BLaER1 treated with 17β-estradiol and CSF1 and Interleukin-3, amounts not matched to agents 10 nM and 100 nM (cell line): ENCODE measurements around the gene COG8.
"Not testable (repeated sequence)": the region's sequence is repeated elsewhere in the genome, so short reads cannot be mapped to it uniquely, and the experiment has no call there.

Experiments used
- H3K27ac ChIP-seq, 11 experiments: shearing (Covaris generic); formaldehyde crosslinking; 2 replicates each; pipeline ENCODE4 v1.8.1; 2022
- H3K27me3 ChIP-seq, 11 experiments: shearing (Covaris generic); formaldehyde crosslinking; 2 replicates each; pipeline ENCODE4 v1.8.1; 2022
- H3K36me3 ChIP-seq, 11 experiments: shearing (Covaris generic); formaldehyde crosslinking; 2 replicates each; pipeline ENCODE4 v1.8.1; 2022
- H3K4me1 ChIP-seq, 10 experiments: shearing (Covaris generic); formaldehyde crosslinking; 2 replicates each; pipeline ENCODE4 v1.8.1; 2022
- H3K4me2 ChIP-seq, 11 experiments: shearing (Covaris generic); formaldehyde crosslinking; 2 replicates each; pipeline ENCODE4 v1.8.1; 2022
- H3K4me3 ChIP-seq, 10 experiments: shearing (Covaris generic); formaldehyde crosslinking; 2 replicates each; pipeline ENCODE4 v1.8.1; 2022
- H3K9ac ChIP-seq, 11 experiments: shearing (Covaris generic); formaldehyde crosslinking; 2 replicates each; pipeline ENCODE4 v1.8.1; 2022
- H3K9me3 ChIP-seq, 11 experiments: shearing (Covaris generic); formaldehyde crosslinking; replicated peaks in 1 of 11; 2 replicates each; pipeline ENCODE4 v1.8.1; 2022
- H4K20me1 ChIP-seq, 11 experiments: shearing (Covaris generic); formaldehyde crosslinking; 2 replicates each; pipeline ENCODE4 v1.8.1; 2022
- Cebpa-rat ChIP-seq, 11 experiments: shearing (Covaris generic); IDR thresholded peaks; 2 replicates each; pipeline ENCODE4 v1.8.1; 2022

COG8 gene

GRCh38 chr16:69373019-69373418 lies 33.7 kb upstream of the COG8 start:
- H3K4me2 ChIP-seq: peak overlapping the region; percentile 49 to 79 (median 66)
- peaks cover 0 to 48% (median 37%) of the 10 kb centered on the region in 11 experiments; a peak in 17 of 22 replicates for H3K9me3 ChIP-seq
- H3K27me3 ChIP-seq: no peaks in the 10 kb centered on the region
- peaks cover 0 to 74% (median 69%) of the 10 kb centered on the region in 10 experiments for H3K4me1 ChIP-seq
- peaks cover 0 to 23% (median 0%) of the 10 kb centered on the region in 11 experiments; a peak in 5 of 22 replicates for H4K20me1 ChIP-seq
- peak overlapping the region in 10 of 11 experiments; percentile 29 to 91 (median 85); a peak in 19 of 22 replicates for H3K27ac ChIP-seq
- no peak for TF ChIP-seq Cebpa-rat (IDR thresholded peaks at IDR 0.05)
- no peak overlapping the region for H3K4me3 ChIP-seq
- H3K9ac ChIP-seq: peak overlapping the region in 9 of 11 experiments; percentile 30 to 76 (median 65); a peak in 17 of 22 replicates
- H3K36me3 ChIP-seq: peaks cover 73 to 98% (median 90%) of the 10 kb centered on the region in 11 experiments

- Histone ChIP-seq H3K9me3 (peaks cover 0 to 41% (median 29%) of the 10 kb centered on the region in 11 experiments; a peak in 17 of 22 replicates), H3K36me3 (peaks cover 73 to 98% (median 90%) of the 10 kb centered on the region in 11 experiments), H3K4me1 (peaks cover 0 to 88% (median 82%) of the 10 kb centered on the region in 10 experiments), H4K20me1 (peaks cover 0 to 36% (median 0%) of the 10 kb centered on the region in 11 experiments; a peak in 5 of 22 replicates), H3K27me3 (no peaks in the 10 kb centered on the region), H3K4me2 (peak overlapping the region; percentile 3 to 79 (median 63); a peak in 20 of 22 replicates), H3K9ac (peak overlapping the region in 7 of 11 experiments; percentile 61 to 76 (median 73); a peak in 15 of 22 replicates), H3K4me3 (peak overlapping the region in 4 of 10 experiments; percentile 8 to 20 (median 11); a peak in 2 of 20 replicates), H3K27ac (peak overlapping the region in 10 of 11 experiments; percentile 8 to 91 (median 85); a peak in 19 of 22 replicates)
- TF ChIP-seq Cebpa-rat (IDR thresholded peaks at IDR 0.05): peak in 7 of 11 experiments; percentile 52 to 85 (median 77); a peak in 13 of 22 replicates
These were observed 32.2 kb upstream of the COG8 start for GRCh38 chr16:69371564-69371963.

DNA sequence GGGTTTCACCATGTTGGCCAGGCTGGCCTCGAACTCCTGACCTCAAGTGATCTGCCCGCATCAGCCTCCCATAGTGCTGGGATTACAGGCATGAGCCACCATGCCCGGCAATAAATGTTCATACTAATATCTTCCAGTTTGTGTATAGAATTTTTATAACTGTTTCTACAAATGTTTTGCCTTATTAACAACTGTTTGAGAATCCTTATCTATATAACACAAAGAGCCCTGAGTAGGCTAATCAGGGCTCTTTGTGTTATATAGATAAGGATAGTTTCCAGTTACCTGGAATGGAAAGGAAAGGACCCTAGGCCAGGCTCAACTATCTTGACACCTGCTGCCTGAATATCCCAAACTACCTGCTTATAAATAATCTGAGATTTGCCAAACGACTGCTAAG lies 29.5 kb upstream of the COG8 start:
- H3K36me3 ChIP-seq: peaks cover 75 to 100% (median 94%) of the 10 kb centered on the region in 11 experiments
- peak overlapping the region in 7 of 11 experiments; percentile 17 to 76 (median 47); a peak in 8 of 22 replicates for H3K9ac ChIP-seq
- no peak overlapping the region for H3K4me3 ChIP-seq
- no peak for TF ChIP-seq Cebpa-rat (IDR thresholded peaks at IDR 0.05)
- H3K27ac ChIP-seq: peak overlapping the region in 8 of 11 experiments; percentile 11 to 91 (median 86); a peak in 15 of 22 replicates
- H3K9me3 ChIP-seq: peaks cover 0 to 22% (median 14%) of the 10 kb centered on the region in 11 experiments; a peak in 12 of 22 replicates
- H3K27me3 ChIP-seq: no peaks in the 10 kb centered on the region
- H3K4me2 ChIP-seq: peak overlapping the region in 9 of 11 experiments; percentile 57 to 79 (median 66); a peak in 18 of 22 replicates
- peaks cover 0 to 100% (median 95%) of the 10 kb centered on the region in 10 experiments for H3K4me1 ChIP-seq
- peaks cover 0 to 63% (median 11%) of the 10 kb centered on the region in 11 experiments; a peak in 6 of 22 replicates for H4K20me1 ChIP-seq

GRCh38 chr16:69367980-69368379 lies 28.6 kb upstream of the COG8 start:
- peaks cover 0 to 22% (median 14%) of the 10 kb centered on the region in 11 experiments; a peak in 12 of 22 replicates for H3K9me3 ChIP-seq
- peaks cover 0 to 65% (median 11%) of the 10 kb centered on the region in 11 experiments; a peak in 6 of 22 replicates for H4K20me1 ChIP-seq
- H3K4me3 ChIP-seq: 0 out of 20 replicates have a peak overlapping the region, but pooled peaks of 1 of the 10 experiments have one; percentile 23
- H3K4me2 ChIP-seq: peak overlapping the region in 10 of 11 experiments; percentile 3 to 79 (median 64); a peak in 18 of 22 replicates
- peaks cover 83 to 100% (median 95%) of the 10 kb centered on the region in 11 experiments for H3K36me3 ChIP-seq
- peaks cover 0 to 100% (median 95%) of the 10 kb centered on the region in 10 experiments for H3K4me1 ChIP-seq
- H3K27me3 ChIP-seq: no peaks in the 10 kb centered on the region
- H3K27ac ChIP-seq: peak overlapping the region in 9 of 11 experiments; percentile 38 to 91 (median 85); a peak in 18 of 22 replicates
- peak overlapping the region in 9 of 11 experiments; percentile 21 to 63 (median 47); a peak in 15 of 22 replicates for H3K9ac ChIP-seq
- no peak for TF ChIP-seq Cebpa-rat (IDR thresholded peaks at IDR 0.05)

- peaks cover 83 to 89% (median 85%) of the 10 kb centered on the region in 11 experiments for H3K36me3 ChIP-seq
- H3K27me3 ChIP-seq: no peaks in the 10 kb centered on the region
- no peak for TF ChIP-seq Cebpa-rat (IDR thresholded peaks at IDR 0.05)
- H3K9me3 ChIP-seq: peaks cover 0 to 22% (median 14%) of the 10 kb centered on the region in 11 experiments; a peak in 12 of 22 replicates
- peak overlapping the region in 5 of 11 experiments; percentile 13 to 63 (median 17); a peak in 7 of 22 replicates for H3K4me2 ChIP-seq
- peaks cover 0 to 69% (median 11%) of the 10 kb centered on the region in 11 experiments; a peak in 6 of 22 replicates for H4K20me1 ChIP-seq
- H3K4me3 ChIP-seq: no peak overlapping the region
- H3K27ac ChIP-seq: peak overlapping the region in 7 of 11 experiments; percentile 78 to 91 (median 87); a peak in 13 of 22 replicates
- H3K4me1 ChIP-seq: peaks cover 0 to 100% (median 94%) of the 10 kb centered on the region in 10 experiments
- peak overlapping the region in 2 of 11 experiments; percentile 11 to 20; a peak in 2 of 22 replicates for H3K9ac ChIP-seq
These were observed 27.1 kb upstream of the COG8 start for GRCh38 chr16:69366431-69366830.

GRCh38 chr16:69365901-69366300 lies 26.5 kb upstream of the COG8 start:
- H3K27ac ChIP-seq: peak overlapping the region in 6 of 11 experiments; percentile 78 to 91 (median 86); a peak in 12 of 22 replicates
- H3K4me2 ChIP-seq: peak overlapping the region in 3 of 11 experiments; percentile 17 to 63 (median 63); a peak in 3 of 22 replicates
- peaks cover 0 to 71% (median 11%) of the 10 kb centered on the region in 11 experiments; a peak in 6 of 22 replicates for H4K20me1 ChIP-seq
- peaks cover 79 to 89% (median 82%) of the 10 kb centered on the region in 11 experiments for H3K36me3 ChIP-seq
- no peak for TF ChIP-seq Cebpa-rat (IDR thresholded peaks at IDR 0.05)
- no peaks in the 10 kb centered on the region for H3K27me3 ChIP-seq
- peaks cover 0 to 100% (median 92%) of the 10 kb centered on the region in 10 experiments; a peak in 18 of 20 replicates for H3K4me1 ChIP-seq
- peak overlapping the region in 3 of 11 experiments; percentile 11 to 22 (median 20); a peak in 2 of 22 replicates for H3K9ac ChIP-seq
- H3K4me3 ChIP-seq: no peak overlapping the region
- H3K9me3 ChIP-seq: peaks cover 0 to 19% (median 14%) of the 10 kb centered on the region in 11 experiments; a peak in 12 of 22 replicates

GRCh38 chr16:69364088-69364487 lies 24.7 kb upstream of the COG8 start:
- no peak for TF ChIP-seq Cebpa-rat (IDR thresholded peaks at IDR 0.05)
- H3K9ac ChIP-seq: no peak overlapping the region; a peak in 1 of 22 replicates
- peaks cover 0 to under 1% (median 0%) of the 10 kb centered on the region in 11 experiments; a peak in 2 of 22 replicates for H3K9me3 ChIP-seq
- peaks cover 61 to 84% (median 76%) of the 10 kb centered on the region in 11 experiments for H3K36me3 ChIP-seq
- H4K20me1 ChIP-seq: peaks cover 0 to 68% (median 11%) of the 10 kb centered on the region in 11 experiments; a peak in 6 of 22 replicates
- H3K4me1 ChIP-seq: peaks cover 0 to 95% (median 84%) of the 10 kb centered on the region in 10 experiments; a peak in 18 of 20 replicates
- peak overlapping the region in 8 of 11 experiments; percentile 6 to 83 (median 63); a peak in 7 of 22 replicates for H3K4me2 ChIP-seq
- peak overlapping the region in 3 of 11 experiments; percentile 20 to 90 (median 85); a peak in 6 of 22 replicates for H3K27ac ChIP-seq
- H3K27me3 ChIP-seq: no peaks in the 10 kb centered on the region
- H3K4me3 ChIP-seq: no peak overlapping the region

DNA sequence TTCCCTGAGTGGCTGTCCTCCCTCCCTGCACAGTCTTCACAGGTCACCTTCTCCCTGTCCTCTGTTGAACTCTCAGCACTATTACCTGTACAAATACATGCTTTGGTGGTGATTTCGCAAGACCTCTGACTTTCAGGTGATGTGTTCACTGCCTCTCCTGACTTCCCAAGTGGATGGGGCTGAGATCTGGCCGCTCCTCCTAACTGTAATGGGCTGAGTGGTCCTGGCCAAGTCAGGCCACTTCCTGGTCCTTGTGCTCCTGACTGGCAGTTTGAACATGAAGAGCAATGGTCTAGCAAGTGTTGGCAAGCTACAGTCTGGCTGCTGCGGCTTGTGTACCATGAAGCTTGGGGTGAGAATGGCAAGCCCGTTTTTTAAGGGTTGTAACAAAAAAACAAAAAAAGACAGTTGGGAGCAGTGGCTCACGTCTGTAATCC lies 23.9 kb upstream of the COG8 start:
- Histone ChIP-seq H3K4me3 (no peak overlapping the region), H3K27ac (peak overlapping the region in 7 of 11 experiments; percentile 16 to 85 (median 47); a peak in 13 of 22 replicates), H3K9me3 (no peaks in the 10 kb centered on the region), H3K4me2 (peak overlapping the region in 8 of 11 experiments; percentile 37 to 83 (median 63); a peak in 17 of 22 replicates), H3K36me3 (peaks cover 53 to 77% (median 68%) of the 10 kb centered on the region in 11 experiments), H3K9ac (peak overlapping the region in 1 of 11 experiments; percentile 30; a peak in 1 of 22 replicates), H3K4me1 (peaks cover 0 to 87% (median 76%) of the 10 kb centered on the region in 10 experiments; a peak in 18 of 20 replicates), H4K20me1 (peaks cover 0 to 64% (median 11%) of the 10 kb centered on the region in 11 experiments; a peak in 6 of 22 replicates), H3K27me3 (no peaks in the 10 kb centered on the region)
- TF ChIP-seq Cebpa-rat (IDR thresholded peaks at IDR 0.05): peak in 7 of 11 experiments; percentile 42 to 89 (median 62); a peak in 8 of 22 replicates

DNA sequence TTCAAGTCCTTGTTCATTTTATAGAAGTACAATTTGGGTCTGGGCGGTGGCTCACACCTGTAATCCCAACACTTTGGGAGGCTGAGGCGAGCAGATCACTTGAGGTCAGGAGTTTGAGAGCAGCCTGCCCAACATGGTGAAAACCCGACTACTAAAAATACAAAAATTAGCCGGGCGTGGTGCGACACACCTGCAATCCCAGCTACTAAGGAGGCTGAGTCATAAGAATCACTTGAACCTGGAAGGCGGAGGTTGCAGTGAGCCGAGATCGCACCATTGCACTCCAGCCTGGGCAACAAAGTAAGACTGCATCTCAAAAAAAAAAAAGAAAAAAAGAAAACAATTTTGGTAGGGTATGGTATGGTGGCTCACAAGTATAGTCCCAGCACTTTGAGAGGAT lies 20.7 kb upstream of the COG8 start:
- H3K27me3 ChIP-seq, H3K9me3 ChIP-seq, H3K9ac ChIP-seq, H3K4me3 ChIP-seq: not testable (repeated sequence)
- peak overlapping the region in 6 of 11 experiments; percentile 4 to 27 (median 10); a peak in 7 of 22 replicates for H3K4me2 ChIP-seq
- peak overlapping the region in 5 of 11 experiments; percentile 7 to 72 (median 29); a peak in 3 of 22 replicates for H3K27ac ChIP-seq
- peaks cover 0 to 42% (median 3%) of the 10 kb centered on the region in 11 experiments; a peak in 6 of 22 replicates for H4K20me1 ChIP-seq
- H3K36me3 ChIP-seq: peaks cover 25 to 57% (median 38%) of the 10 kb centered on the region in 11 experiments
- peaks cover 0 to 80% (median 50%) of the 10 kb centered on the region in 10 experiments for H3K4me1 ChIP-seq
